Prostate gland (tissue), 2 donors: Measurements from ENCODE around the gene WFIKKN2.

Experiments used
- CTCF ChIP-seq, 4 experiments: fragments of 200-600 bp in 2 of 4; fragments of 450-650 bp in 2 of 4; sonication (generic) in 2 of 4; IDR thresholded peaks; 1 replicate in 3 of 4; 2 replicates in 1 of 4; pipeline ENCODE4 v1.5.1; 2016 to 2019; ENCODE audit warnings: antibody characterized with exemption in 4 of 4, mild to moderate bottlenecking in 2 of 4, moderate library complexity in 2 of 4
- POLR2A ChIP-seq: fragments of 450-650 bp; IDR thresholded peaks from one replicate; pipeline ENCODE4 v1.6.1; 2016; ENCODE audit warnings: antibody characterized with exemption, mild to moderate bottlenecking

GRCh38 chr17:50853781-50854180 is 18.4 kb downstream of the WFIKKN2 start:
- TF ChIP-seq POLR2A: no peak
- no peak for TF ChIP-seq CTCF (IDR thresholded peaks at IDR 0.05)
